VCaP (cell line): ENCODE data around the gene HIVEP3.

Source experiments
- H3K27ac ChIP-seq: fragments of 450-650 bp; 2 replicates; pipeline ENCODE4 v1.5.1; 2017
- CTCF ChIP-seq: fragments of 450-650 bp; conservative IDR thresholded peaks from 2 replicates; pipeline ENCODE4 v1.5.1; 2017; ENCODE audit warnings: mild to moderate bottlenecking, moderate library complexity

HIVEP3 gene

GRCh38 chr1:41672173-41672572 is 246.5 kb downstream of the HIVEP3 start:
- H3K27ac ChIP-seq, result no peak overlapping the region

GRCh38 chr1:41671116-41671755 is 247.5 kb downstream of the HIVEP3 start:
- no peak for TF ChIP-seq CTCF

More at GRCh38 chr1:41672173-41672572, 246.5 kb downstream of the HIVEP3 start:
- TF ChIP-seq CTCF, result no peak

GRCh38 chr1:41670217-41670957 is 248.3 kb downstream of the HIVEP3 start:
- TF ChIP-seq CTCF, result no peak
- no peak overlapping the region for H3K27ac ChIP-seq

More at GRCh38 chr1:41671116-41671755, 247.5 kb downstream of the HIVEP3 start:
- no peak overlapping the region for H3K27ac ChIP-seq

- H3K27ac ChIP-seq, result no peak overlapping the region
- no peak for TF ChIP-seq CTCF
Observed at GRCh38 chr1:41668967-41669366, 249.8 kb downstream of the HIVEP3 start.

- TF ChIP-seq CTCF, result no peak
- H3K27ac ChIP-seq, result peak overlapping the region; percentile 60
Observed at GRCh38 chr1:41668054-41668660, 250.6 kb downstream of the HIVEP3 start.

- TF ChIP-seq CTCF, result no peak
- H3K27ac ChIP-seq, result peak overlapping the region; percentile 60
Observed at GRCh38 chr1:41666981-41667631, 251.6 kb downstream of the HIVEP3 start.
